Lung (tissue), 12 donors: ENCODE measurements around the gene LCN1. TPM values are rescaled to one million over a fixed set of nuclear protein-coding genes. Genes with fewer than 3 reads are reported as not detected.

ENCODE experiments used
- ATAC-seq: fragments of 200-7000 bp; cut with Tn5 transposase; one replicate; pipeline ENCODE4 v1.9.1; 2020; ENCODE audit warnings: moderate number of reproducible peaks; ENCODE audit not compliant: insufficient read depth, low FRiP score
- DNase-seq, 3 donors: peaks; one replicate each; pipeline ENCODE4 v3.0.0-alpha.2; 2013 to 2017
- H3K27ac ChIP-seq, 2 donors: one replicate each; pipeline ENCODE4 v1.5.1; 2013; ENCODE audit warnings: mild to moderate bottlenecking in 2 of 2, moderate library complexity in 2 of 2, control low read depth in 1 of 2, inconsistent platforms in 1 of 2, low read depth in 1 of 2, low read length in 1 of 2
- H3K27me3 ChIP-seq, 3 donors: one replicate each; pipeline ENCODE4 v1.5.1; 2013; ENCODE audit warnings: low read length in 2 of 3; ENCODE audit not compliant: control insufficient read depth in 3 of 3, insufficient read depth in 3 of 3
- H3K36me3 ChIP-seq, 4 donors: one replicate each; pipeline ENCODE4 v1.5.1; 2013; ENCODE audit warnings: low read length in 4 of 4, mild to moderate bottlenecking in 1 of 4, moderate library complexity in 1 of 4; ENCODE audit not compliant: control insufficient read depth in 4 of 4, insufficient read depth in 4 of 4
- H3K4me1 ChIP-seq, 5 donors: one replicate each; pipeline ENCODE4 v1.5.1; 2013; ENCODE audit warnings: low read length in 5 of 5, mild to moderate bottlenecking in 2 of 5, moderate library complexity in 1 of 5; ENCODE audit not compliant: control insufficient read depth in 5 of 5, insufficient read depth in 5 of 5
- H3K4me3 ChIP-seq: one replicate; pipeline ENCODE4 v1.5.1; 2013; ENCODE audit warnings: mild to moderate bottlenecking, control low read depth, moderate library complexity
- H3K9ac ChIP-seq, 2 donors: one replicate each; pipeline ENCODE4 v1.5.1; 2013; ENCODE audit warnings: low read length in 2 of 2, control low read depth in 1 of 2; ENCODE audit not compliant: insufficient read depth in 1 of 2
- H3K9me3 ChIP-seq, 4 donors: one replicate each; pipeline ENCODE4 v1.5.1; 2013; ENCODE audit warnings: low read length in 3 of 4, mild to moderate bottlenecking in 1 of 4, moderate library complexity in 1 of 4; ENCODE audit not compliant: control insufficient read depth in 4 of 4, insufficient read depth in 3 of 4
- WGBS, 2 donors: extraction: QIAGEN DNeasy Blood & Tissue Kit; methylation state at CpG; one replicate each; pipeline ENCODE4 v1.1.7; 2013; 5-methylcytosine and 5-hydroxymethylcytosine counted together
- polyA plus RNA-seq, 2 donors: library from polyadenylated mRNA; stranded (reverse); fragments of 200-250 nt; gene quantifications; one replicate each; pipeline ENCODE4 v1.2.1, GENCODE V29; 2013
- total RNA-seq, 2 donors: library from RNA; depleted of rRNA in 1 of 2; stranded (reverse); fragments of >200 nt in 1 of 2; gene quantifications; one replicate each; pipeline ENCODE4 v1.2.1, GENCODE V29; 2014 to 2021
- TF ChIP-seq, protein P1 (sequence below): IDR thresholded peaks from 2 replicates; pipeline ENCODE4 v1.5.1; 2012; ENCODE audit warnings: mild to moderate bottlenecking; ENCODE audit errors: control extremely low read depth, extremely low read depth
- donor health status: control.
- donor health status: control.
- donor health status: Bipolar disorder and iron deficiency.
- donor health status: healthy.
- donor health status: DM: yes; HTN: yes; CAD: no.

The LCN1 gene
- total and polyA plus RNA-seq, 4 donors: not detected

DNA sequence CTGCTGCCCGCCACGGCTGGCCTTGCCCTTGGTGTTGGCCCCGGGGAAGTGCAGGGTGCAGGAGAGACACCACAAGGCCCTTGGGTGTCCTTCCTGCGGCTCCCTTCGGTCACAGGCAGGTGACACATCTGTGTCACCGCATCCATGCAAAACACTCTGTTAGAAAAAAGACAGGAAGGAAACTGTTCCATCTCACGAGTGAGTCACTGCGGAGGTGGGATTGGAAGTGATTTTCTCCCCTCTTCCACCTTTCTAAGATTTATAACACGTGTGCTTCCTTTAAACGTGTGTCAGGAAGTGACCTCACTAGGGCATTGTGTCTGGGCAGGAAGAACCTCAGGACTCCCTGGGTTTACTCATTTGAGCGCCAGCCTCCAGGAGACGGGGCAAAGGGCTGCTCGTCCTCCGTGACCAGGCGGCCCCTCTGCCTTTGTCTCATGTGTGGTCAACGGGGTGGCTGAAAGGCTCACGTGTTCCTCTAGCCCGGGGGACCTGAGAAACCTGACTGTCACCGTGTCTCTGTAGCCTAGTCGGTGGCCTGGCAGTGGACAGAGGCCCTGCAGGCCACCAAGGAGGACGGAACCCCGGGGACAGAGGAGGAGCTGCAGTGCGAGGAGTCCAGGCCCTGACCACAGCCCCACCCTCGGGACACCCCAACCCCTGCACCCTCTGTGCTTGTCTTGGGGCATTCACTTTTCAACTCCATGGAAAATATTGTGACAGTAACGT is 4.9 kb upstream of the LCN1 start:
- ATAC-seq: no peak
- TF ChIP-seq, protein P1, sequence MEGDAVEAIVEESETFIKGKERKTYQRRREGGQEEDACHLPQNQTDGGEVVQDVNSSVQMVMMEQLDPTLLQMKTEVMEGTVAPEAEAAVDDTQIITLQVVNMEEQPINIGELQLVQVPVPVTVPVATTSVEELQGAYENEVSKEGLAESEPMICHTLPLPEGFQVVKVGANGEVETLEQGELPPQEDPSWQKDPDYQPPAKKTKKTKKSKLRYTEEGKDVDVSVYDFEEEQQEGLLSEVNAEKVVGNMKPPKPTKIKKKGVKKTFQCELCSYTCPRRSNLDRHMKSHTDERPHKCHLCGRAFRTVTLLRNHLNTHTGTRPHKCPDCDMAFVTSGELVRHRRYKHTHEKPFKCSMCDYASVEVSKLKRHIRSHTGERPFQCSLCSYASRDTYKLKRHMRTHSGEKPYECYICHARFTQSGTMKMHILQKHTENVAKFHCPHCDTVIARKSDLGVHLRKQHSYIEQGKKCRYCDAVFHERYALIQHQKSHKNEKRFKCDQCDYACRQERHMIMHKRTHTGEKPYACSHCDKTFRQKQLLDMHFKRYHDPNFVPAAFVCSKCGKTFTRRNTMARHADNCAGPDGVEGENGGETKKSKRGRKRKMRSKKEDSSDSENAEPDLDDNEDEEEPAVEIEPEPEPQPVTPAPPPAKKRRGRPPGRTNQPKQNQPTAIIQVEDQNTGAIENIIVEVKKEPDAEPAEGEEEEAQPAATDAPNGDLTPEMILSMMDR: no peak

DNA sequence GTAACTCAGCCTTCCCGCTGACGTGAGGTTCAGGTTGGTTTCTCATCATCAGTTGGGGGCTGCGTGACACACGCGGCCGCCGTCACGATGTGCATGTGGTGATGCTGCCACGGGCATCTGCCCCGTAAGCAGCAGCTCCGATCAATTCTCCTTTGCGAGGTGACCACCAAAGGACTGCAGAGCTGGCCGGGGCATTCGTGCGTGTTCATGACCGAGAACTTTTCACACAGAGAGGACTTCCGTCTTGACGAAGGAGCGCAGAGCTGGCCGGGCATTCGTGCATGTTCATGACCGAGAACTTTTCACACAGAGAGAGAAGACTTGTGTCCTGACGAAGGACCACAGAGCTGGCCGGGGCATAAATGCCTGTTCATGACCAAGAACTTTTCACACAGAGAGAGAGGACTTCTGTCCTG is 3.8 kb upstream of the LCN1 start:
- TF ChIP-seq, protein P1: no peak
- Histone ChIP-seq H3K9ac (no peak overlapping the region), H3K27ac (no peak overlapping the region), H3K27me3 (peaks cover 0 to 4% (median 0%) of the 10 kb centered on the region in 3 donors), H3K36me3 (no peaks in the 10 kb centered on the region), H3K4me3 (no peak overlapping the region), H3K4me1 (no peaks in the 10 kb centered on the region), H3K9me3 (peaks cover 0 to 2% (median 0%) of the 10 kb centered on the region in 4 donors)
- no peak for DNase-seq
- WGBS, 2 donors: 93 to 96% methylated on average over 24 of the region's 24 CpGs
- no peak for ATAC-seq

More for the DNA sequence above, 4.9 kb upstream of the LCN1 start:
- DNase-seq: no peak
- no peaks in the 10 kb centered on the region for H3K36me3 ChIP-seq
- H3K27me3 ChIP-seq: peaks cover 0 to 4% (median 0%) of the 10 kb centered on the region in 3 donors
- peaks cover 0 to 2% (median 0%) of the 10 kb centered on the region in 4 donors for H3K9me3 ChIP-seq
- H3K9ac ChIP-seq: no peak overlapping the region
- H3K4me1 ChIP-seq: no peaks in the 10 kb centered on the region
- WGBS, 2 donors: 53 to 57% methylated on average over 25 of the region's 25 CpGs
- H3K27ac ChIP-seq: no peak overlapping the region
- no peak overlapping the region for H3K4me3 ChIP-seq

DNA sequence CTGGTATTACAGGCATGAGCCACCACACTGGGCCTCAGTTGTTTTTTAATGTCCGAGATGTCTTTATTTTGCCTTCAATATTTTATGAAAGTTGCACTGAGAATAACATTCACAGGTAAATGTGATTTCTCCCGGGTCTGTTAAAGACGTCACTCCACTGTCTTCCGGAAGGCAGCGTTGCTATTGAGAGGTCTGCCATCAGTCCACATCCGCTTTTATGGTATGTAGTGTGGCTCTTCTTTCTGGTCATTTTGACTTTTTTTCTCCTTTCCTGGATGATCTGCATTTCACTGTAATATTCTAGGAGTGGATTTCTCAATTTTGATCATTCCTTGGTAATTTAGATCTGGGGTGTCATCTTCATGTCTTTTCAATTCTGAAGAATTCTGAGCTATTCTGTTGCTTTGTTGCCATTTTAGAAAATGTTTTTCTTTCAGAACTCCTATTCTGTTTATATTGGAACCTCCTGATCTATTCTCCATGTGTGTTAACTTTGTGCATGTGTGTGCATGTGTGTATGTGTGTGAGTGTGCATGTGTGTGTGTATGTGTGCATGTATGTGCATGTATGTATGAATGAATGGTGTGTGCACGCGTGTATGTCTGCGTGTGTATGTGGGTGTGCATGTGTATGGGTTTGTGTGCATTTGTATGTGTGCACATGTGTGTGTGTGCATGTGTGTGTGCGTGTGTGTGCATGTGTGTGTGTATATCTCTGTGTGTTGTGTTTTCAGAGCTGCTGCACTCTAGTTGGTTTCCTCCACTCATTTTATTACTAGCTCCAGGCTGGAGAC is 1.9 kb upstream of the LCN1 start:
- Histone ChIP-seq H3K4me1 (no peaks in the 10 kb centered on the region), H3K27ac (no peak overlapping the region), H3K9ac (no peak overlapping the region), H3K36me3 (no peaks in the 10 kb centered on the region), H3K4me3 (no peak overlapping the region), H3K9me3 (peaks cover 0 to 2% (median 0%) of the 10 kb centered on the region in 4 donors), H3K27me3 (peaks cover 0 to 4% (median 0%) of the 10 kb centered on the region in 3 donors)
- 92 to 96% methylated on average over 10 of the region's 10 CpGs for WGBS, 2 donors
- TF ChIP-seq, protein P1: no peak
- ATAC-seq (no peak), DNase-seq (no peak)
